ENCODE measurements around the gene POLD2.

DNA sequence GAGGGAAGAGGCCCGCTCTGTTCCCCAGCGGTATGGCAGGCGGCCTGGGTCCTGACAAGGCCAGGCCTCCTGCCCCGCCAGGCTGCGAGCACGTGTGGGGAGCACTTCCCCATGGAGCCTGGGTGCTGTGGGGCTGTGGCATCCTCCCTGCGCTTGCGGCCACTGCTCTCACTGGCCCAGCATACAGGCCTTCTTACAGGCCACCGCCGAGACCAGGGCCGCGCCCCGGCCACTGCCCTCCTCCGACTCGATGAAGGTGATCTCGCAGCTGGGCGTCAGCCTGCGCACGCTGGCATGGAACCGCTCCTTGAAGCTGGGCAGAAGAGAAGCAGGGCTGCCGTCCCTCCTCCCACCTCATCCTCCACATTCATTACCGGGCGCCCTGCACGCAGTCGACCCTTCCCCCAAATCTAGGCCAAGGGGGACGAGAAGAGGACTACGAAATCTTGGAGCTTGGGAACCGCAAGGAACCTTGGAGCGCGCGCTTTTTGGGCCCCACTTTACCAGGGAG is 21.7 kb upstream of the POLD2 start:
- TF ChIP-seq, protein P1, sequence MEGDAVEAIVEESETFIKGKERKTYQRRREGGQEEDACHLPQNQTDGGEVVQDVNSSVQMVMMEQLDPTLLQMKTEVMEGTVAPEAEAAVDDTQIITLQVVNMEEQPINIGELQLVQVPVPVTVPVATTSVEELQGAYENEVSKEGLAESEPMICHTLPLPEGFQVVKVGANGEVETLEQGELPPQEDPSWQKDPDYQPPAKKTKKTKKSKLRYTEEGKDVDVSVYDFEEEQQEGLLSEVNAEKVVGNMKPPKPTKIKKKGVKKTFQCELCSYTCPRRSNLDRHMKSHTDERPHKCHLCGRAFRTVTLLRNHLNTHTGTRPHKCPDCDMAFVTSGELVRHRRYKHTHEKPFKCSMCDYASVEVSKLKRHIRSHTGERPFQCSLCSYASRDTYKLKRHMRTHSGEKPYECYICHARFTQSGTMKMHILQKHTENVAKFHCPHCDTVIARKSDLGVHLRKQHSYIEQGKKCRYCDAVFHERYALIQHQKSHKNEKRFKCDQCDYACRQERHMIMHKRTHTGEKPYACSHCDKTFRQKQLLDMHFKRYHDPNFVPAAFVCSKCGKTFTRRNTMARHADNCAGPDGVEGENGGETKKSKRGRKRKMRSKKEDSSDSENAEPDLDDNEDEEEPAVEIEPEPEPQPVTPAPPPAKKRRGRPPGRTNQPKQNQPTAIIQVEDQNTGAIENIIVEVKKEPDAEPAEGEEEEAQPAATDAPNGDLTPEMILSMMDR (IDR thresholded peaks at IDR 0.05) = no peak
- no peak for TF ChIP-seq POLR2A (IDR thresholded peaks at IDR 0.05)

Data from suprapubic skin (tissue), 3 donors.